Hepatocyte (in vitro differentiated cells): ENCODE data around the gene USP12. TPM values are rescaled to one million over a fixed set of nuclear protein-coding genes. Genes with fewer than 3 reads are reported as not detected.

Experiments used
- DNase-seq: peaks from one replicate; pipeline ENCODE4 v3.0.0-alpha.2; 2016; ENCODE audit warnings: low spot score
- H2AFZ ChIP-seq: fragments of 200-600 bp; sonication (generic); 2 replicates; pipeline ENCODE4 v1.6.0; 2016; ENCODE audit warnings: antibody characterized with exemption, mild to moderate bottlenecking
- H3K27ac ChIP-seq: fragments of 200-600 bp; sonication (generic); 2 replicates; pipeline ENCODE4 v1.5.1; 2016; ENCODE audit warnings: mild to moderate bottlenecking
- H3K27me3 ChIP-seq: fragments of 200-600 bp; sonication (generic); 2 replicates; pipeline ENCODE4 v1.6.1; 2016
- H3K36me3 ChIP-seq: fragments of 200-600 bp; sonication (generic); replicated peaks from 2 replicates; pipeline ENCODE4 v1.5.1; 2016; ENCODE audit warnings: low read depth; ENCODE audit not compliant: insufficient read depth
- H3K4me1 ChIP-seq: fragments of 200-600 bp; sonication (generic); 2 replicates; pipeline ENCODE4 v1.5.1; 2016; ENCODE audit warnings: mild to moderate bottlenecking, moderate library complexity; ENCODE audit not compliant: insufficient read depth
- H3K4me2 ChIP-seq: fragments of 200-600 bp; sonication (generic); 2 replicates; pipeline ENCODE4 v1.6.0; 2016
- H3K4me3 ChIP-seq: fragments of 200-600 bp; sonication (generic); 2 replicates; pipeline ENCODE4 v1.5.1; 2016; ENCODE audit warnings: mild to moderate bottlenecking
- H3K79me2 ChIP-seq: fragments of 200-600 bp; sonication (generic); 2 replicates; pipeline ENCODE4 v1.6.0; 2017; ENCODE audit warnings: mild to moderate bottlenecking
- H3K9me2 ChIP-seq: fragments of 200-600 bp; sonication (generic); replicated peaks from 2 replicates; pipeline ENCODE4 v1.6.0; 2017; ENCODE audit warnings: mild to moderate bottlenecking; ENCODE audit not compliant: insufficient read depth
- H3K9me3 ChIP-seq: fragments of 200-600 bp; sonication (generic); 2 replicates; pipeline ENCODE4 v1.5.1; 2016; ENCODE audit warnings: low read depth, mild to moderate bottlenecking
- H4K20me1 ChIP-seq: fragments of 200-600 bp; sonication (generic); 2 replicates; pipeline ENCODE4 v1.6.0; 2016; ENCODE audit warnings: mild to moderate bottlenecking; ENCODE audit not compliant: insufficient read depth, poor library complexity, severe bottlenecking
- CTCF ChIP-seq: fragments of 200-600 bp; sonication (generic); IDR thresholded peaks from 2 replicates; pipeline ENCODE4 v1.5.1; 2016; ENCODE audit warnings: antibody characterized with exemption, mild to moderate bottlenecking; ENCODE audit not compliant: poor library complexity
- EZH2 ChIP-seq: fragments of 200-600 bp; sonication (generic); IDR thresholded peaks from 2 replicates; pipeline ENCODE4 v1.6.1; 2016; ENCODE audit warnings: antibody characterized with exemption, mild to moderate bottlenecking, borderline replicate concordance
- EZH2phosphoT487 ChIP-seq: fragments of 200-600 bp; sonication (generic); IDR thresholded peaks from one replicate; pipeline ENCODE4 v1.6.1; 2018; ENCODE audit warnings: antibody characterized with exemption, mild to moderate bottlenecking, low read depth, moderate library complexity; ENCODE audit not compliant: unreplicated experiment, severe bottlenecking
- WGBS: methylation state at CpG from one replicate; pipeline ENCODE4 v1.1.6; 2016; ENCODE audit warnings: low lambda C conversion rate; ENCODE audit errors: missing lambda C conversion rate; 5-methylcytosine and 5-hydroxymethylcytosine counted together
- polyA plus RNA-seq: library from polyadenylated mRNA; unstranded; fragments of >200 nt; fragmentation: Nextera tagmentation; extraction: Ambion mirVana; gene quantifications from 2 replicates; pipeline ENCODE4 v1.2.1, GENCODE V29; 2016
- total RNA-seq: library from RNA; depleted of rRNA; stranded (reverse); fragments of >200 nt; gene quantifications from 2 replicates; pipeline ENCODE4 v1.2.3, GENCODE V29; 2014

The USP12 gene
- total and polyA plus RNA-seq, 2 experiments from 2014 or later, result 17.5 to 26.4 TPM

- H3K79me2 ChIP-seq, result no peaks in the 10 kb centered on the region
- no peak overlapping the region for H3K4me2 ChIP-seq
- no peaks in the 10 kb centered on the region for H4K20me1 ChIP-seq
- 89% methylated on average over 5 of the region's 5 CpGs for WGBS
- H3K9me3 ChIP-seq, result no peaks in the 10 kb centered on the region
- no peaks in the 10 kb centered on the region for H3K9me2 ChIP-seq
- no peak for TF ChIP-seq CTCF
- TF ChIP-seq EZH2phosphoT487, result no peak
- no peak for TF ChIP-seq EZH2
- H3K4me3 ChIP-seq, result no peak overlapping the region
- H3K36me3 ChIP-seq, result no peaks in the 10 kb centered on the region
- no peak overlapping the region for H3K27ac ChIP-seq
- peaks cover 26% of the 10 kb centered on the region for H3K4me1 ChIP-seq
- no peak for DNase-seq
- H3K27me3 ChIP-seq, result peaks cover 6% of the 10 kb centered on the region
- no peak overlapping the region for H2AFZ ChIP-seq
Observed at GRCh38 chr13:27037571-27037970, 134.0 kb downstream of the USP12 start.

GRCh38 chr13:27037171-27037570 lies 134.4 kb downstream of the USP12 start:
- H3K27me3 ChIP-seq, result peaks cover 6% of the 10 kb centered on the region
- H3K4me1 ChIP-seq, result peaks cover 26% of the 10 kb centered on the region
- WGBS, result 76% methylated on average over 4 of the region's 4 CpGs
- H3K4me3 ChIP-seq, result no peak overlapping the region
- H3K9me3 ChIP-seq, result no peaks in the 10 kb centered on the region
- H3K27ac ChIP-seq, result no peak overlapping the region
- H2AFZ ChIP-seq, result no peak overlapping the region
- no peaks in the 10 kb centered on the region for H3K36me3 ChIP-seq
- H3K79me2 ChIP-seq, result no peaks in the 10 kb centered on the region
- no peak overlapping the region for H3K4me2 ChIP-seq
- DNase-seq, result no peak
- TF ChIP-seq EZH2phosphoT487 (no peak), CTCF (no peak), EZH2 (no peak)
- H3K9me2 ChIP-seq, result no peaks in the 10 kb centered on the region
- H4K20me1 ChIP-seq, result no peaks in the 10 kb centered on the region

GRCh38 chr13:27036236-27036981 lies 135.2 kb downstream of the USP12 start:
- Histone ChIP-seq H3K4me1 (peaks cover 26% of the 10 kb centered on the region), H4K20me1 (no peaks in the 10 kb centered on the region), H3K4me2 (no peak overlapping the region), H3K27ac (no peak overlapping the region), H3K9me3 (no peaks in the 10 kb centered on the region), H3K9me2 (no peaks in the 10 kb centered on the region), H3K4me3 (no peak overlapping the region), H2AFZ (no peak overlapping the region), H3K79me2 (no peaks in the 10 kb centered on the region), H3K27me3 (peaks cover 6% of the 10 kb centered on the region), H3K36me3 (no peaks in the 10 kb centered on the region)
- DNase-seq, result no peak
- TF ChIP-seq EZH2phosphoT487 (no peak), EZH2 (no peak), CTCF (no peak)
- WGBS, result 56% methylated on average over 8 of the region's 8 CpGs
